Left lobe of liver (tissue), 2 donors: Measurements from ENCODE around the gene PPFIA4. TPM values are rescaled to one million over a fixed set of nuclear protein-coding genes. Genes with fewer than 3 reads are reported as not detected.
A peak's percentile ranks its signal among the peaks of the same experiment; 100 is the strongest.
"Not testable (repeated sequence)": the region's sequence is repeated elsewhere in the genome, so short reads cannot be mapped to it uniquely, and the experiment has no call there.

Experiments
- ATAC-seq: fragments of 200-7000 bp; cut with Tn5 transposase; one replicate; pipeline ENCODE4 v1.9.1; 2020; ENCODE audit warnings: mild to moderate bottlenecking, moderate library complexity
- DNase-seq: peaks from one replicate; pipeline ENCODE4 v3.0.0-alpha.2; 2020; ENCODE audit warnings: low spot score
- total RNA-seq: library from RNA; stranded (reverse); gene quantifications from one replicate; pipeline ENCODE4 v1.2.1, GENCODE V29; 2021
- donor health status: DM: no; HTN: no; CAD: no; lungs with moderate emphysema.
- donor health status: DM: no; HTN: yes; CAD: no.

The PPFIA4 gene
- total RNA-seq: 0.78 TPM

DNA sequence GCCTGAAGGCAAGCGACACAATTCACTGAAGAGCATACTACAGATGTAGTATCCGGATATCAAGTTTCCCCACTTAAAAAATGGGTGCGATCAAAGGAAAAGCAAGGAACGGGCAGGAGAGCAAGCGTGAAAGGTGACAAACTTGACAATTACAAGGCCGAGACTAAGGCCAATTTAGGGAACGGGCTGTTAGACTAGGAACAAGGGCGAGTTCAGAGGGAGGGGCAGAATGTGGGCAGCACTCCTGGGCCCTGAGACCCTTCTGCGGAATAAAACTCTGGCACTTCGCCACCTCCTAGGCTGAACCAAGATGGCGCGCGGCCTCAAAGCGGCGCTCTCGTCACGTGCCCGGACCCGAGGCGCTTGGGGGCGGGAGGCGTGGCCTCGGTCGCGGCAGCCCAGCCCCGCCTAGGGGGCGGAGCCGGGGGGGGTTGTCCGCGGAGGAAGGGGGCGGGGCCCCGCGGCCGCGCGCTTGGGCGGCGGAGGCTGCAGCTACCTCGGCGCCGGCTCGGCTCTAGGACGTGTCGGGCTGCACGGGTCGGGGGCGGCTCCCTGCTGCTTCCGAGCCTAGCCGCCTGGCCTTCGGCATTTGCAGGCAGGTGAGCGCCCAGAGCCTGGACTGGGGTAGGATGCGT, at the start of gene PPFIA4:
TSS of gene PPFIA4 (plus strand) at position 461 of the 635 bp plus-strand sequence. CDS start 12,518 bp downstream, outside the sequence.
- peak; percentile 85 for DNase-seq
- peak; percentile 96 for ATAC-seq

- no peak for DNase-seq
- no peak for ATAC-seq
Observed at GRCh38 chr1:202976633-202977032, 49.7 kb upstream of the PPFIA4 start.

DNA sequence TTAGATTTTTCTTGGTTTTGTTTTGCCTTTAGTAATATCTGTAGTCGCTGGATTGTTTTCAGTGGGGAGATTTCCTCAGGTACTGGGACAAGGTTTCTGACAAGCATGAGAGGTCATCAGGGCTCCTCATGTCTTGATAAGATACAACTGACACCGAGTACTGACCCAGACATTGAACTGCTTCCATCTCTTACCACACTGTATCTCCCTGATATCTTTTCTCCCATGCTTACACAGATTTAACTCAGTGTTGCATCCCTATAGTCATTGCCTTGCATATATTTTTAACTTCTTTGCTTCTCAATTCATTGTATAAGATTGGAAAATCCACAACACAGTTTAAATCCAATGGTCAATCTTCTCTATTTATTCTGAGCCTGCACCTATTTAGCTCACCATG, 46.8 kb upstream of the PPFIA4 start:
- DNase-seq (no peak), ATAC-seq (no peak)

- no peak for DNase-seq
- no peak for ATAC-seq
Observed at GRCh38 chr1:202981939-202982338, 44.4 kb upstream of the PPFIA4 start.

DNA sequence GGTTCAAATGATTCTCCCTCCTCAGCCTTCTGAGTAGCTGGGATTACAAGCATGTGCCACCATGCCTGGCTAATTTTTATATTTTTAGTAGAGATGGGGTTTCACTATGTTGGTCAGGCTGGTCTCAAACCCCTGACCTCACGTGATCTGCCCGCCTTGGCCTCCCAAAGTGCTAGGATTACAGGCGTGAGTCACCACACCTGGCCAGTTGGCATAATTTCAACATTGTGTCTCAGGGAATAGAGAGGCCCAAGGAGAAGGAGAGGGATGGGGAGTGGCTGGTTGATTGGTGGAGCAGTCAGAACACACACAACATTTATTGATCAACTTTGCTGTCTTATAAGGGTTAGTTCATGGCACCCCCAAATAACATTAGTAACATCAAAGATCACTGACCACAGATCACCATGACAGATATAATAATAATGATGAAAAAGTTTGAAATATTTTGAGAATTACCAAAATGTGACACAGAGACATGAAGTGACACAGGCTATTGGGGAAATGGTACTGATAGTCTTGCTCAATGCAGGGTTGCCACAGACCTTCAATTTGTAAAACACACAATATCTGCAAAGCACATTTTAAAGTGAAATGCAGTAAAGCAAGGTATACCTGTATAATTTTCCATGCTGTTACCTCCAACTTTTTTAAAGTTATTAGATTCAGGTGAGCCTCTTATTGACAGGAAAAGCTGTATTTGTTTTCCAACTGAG, 43.4 kb upstream of the PPFIA4 start:
- ATAC-seq: no peak
- DNase-seq: no peak

GRCh38 chr1:202986120-202986519, 40.2 kb upstream of the PPFIA4 start:
- not testable (repeated sequence) for ATAC-seq, DNase-seq

- no peak for ATAC-seq
- DNase-seq: no peak
Observed at GRCh38 chr1:202987255-202987654, 39.0 kb upstream of the PPFIA4 start.

GRCh38 chr1:202987922-202988583, 38.2 kb upstream of the PPFIA4 start:
- no peak for DNase-seq
- no peak for ATAC-seq

DNA sequence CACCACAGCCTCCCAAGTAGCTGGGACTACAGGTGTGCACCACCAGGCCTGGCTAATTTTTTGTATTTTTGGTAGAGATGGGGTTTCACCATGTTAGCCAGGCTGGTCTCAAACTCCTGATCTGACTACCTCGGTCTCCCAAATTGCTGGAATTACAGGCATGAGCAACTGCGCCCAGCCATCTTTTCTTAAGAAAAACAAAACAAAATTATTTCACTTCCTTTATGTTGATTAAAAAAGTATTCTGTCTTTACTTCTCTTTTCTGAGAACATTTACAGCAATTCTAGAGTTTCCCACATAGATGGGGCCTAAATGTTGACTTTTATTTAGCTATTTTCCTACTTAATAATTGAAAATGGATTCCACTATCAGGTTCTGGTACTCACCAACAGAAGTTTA, 36.4 kb upstream of the PPFIA4 start:
- ATAC-seq: no peak
- DNase-seq: no peak

- DNase-seq (no peak), ATAC-seq (no peak)
Observed at GRCh38 chr1:202991112-202991511, 35.2 kb upstream of the PPFIA4 start.

DNA sequence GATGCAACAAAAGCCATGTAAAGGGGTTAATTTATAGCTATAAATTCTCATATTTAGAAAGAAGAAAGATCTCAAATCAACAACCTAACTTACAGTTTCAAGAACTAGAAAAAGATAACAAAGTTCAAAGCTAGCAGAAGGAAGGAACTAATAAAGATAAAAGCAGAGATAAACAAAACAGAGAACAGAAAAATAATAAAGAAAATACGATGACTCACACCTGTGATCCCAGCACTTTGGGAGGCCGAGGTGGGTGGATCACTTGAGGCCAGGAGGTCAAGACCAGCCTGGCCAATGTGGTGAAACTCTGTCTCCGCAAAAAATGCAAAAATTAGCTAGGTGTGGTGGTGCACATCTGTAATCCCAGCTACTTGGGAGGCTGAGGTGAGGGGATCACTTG, 31.5 kb upstream of the PPFIA4 start:
- DNase-seq (no peak), ATAC-seq (no peak)

DNA sequence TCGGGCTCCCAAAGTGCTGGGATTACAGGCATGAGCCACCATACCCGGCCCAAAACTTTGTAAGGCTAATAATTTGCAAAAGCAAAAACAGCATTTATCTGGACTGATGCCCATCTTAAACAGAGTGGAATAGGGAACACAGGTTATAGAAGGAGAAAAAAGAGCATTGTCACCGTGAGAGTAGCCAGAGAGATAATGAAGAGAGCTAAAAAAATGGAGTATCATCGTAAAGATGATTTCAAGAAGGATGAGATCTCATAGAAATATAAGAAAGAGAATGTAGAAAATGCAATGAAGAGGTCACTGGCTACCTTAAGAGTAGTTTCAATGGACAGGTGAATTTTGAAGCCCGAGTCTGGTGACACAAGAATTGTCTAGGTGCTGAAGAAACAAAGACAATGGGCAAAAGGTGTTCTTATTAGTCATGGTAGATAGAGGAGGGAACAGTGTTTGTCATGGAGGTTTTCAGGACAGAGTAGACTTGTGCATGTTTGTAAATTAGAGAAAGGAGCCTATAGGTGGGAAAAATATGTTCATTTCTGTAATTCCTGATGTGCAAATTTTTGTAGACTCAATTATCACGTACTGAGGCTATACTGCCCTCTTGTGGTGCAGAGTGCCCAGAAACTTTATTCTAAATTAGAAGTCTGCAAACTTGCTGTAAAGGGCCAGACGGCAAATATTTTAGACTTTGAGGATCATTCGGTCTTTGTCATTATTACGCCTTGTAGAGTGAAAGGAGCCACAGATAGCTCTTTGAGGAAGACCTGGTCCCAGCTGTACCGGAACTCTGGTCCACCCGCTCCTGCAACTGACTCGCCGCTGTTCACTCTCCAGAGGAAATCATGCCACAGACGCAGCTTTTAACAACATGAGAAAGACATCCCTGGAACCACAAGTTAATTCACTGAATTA, 27.2 kb upstream of the PPFIA4 start:
- DNase-seq (no peak), ATAC-seq (peak; percentile 87)

DNA sequence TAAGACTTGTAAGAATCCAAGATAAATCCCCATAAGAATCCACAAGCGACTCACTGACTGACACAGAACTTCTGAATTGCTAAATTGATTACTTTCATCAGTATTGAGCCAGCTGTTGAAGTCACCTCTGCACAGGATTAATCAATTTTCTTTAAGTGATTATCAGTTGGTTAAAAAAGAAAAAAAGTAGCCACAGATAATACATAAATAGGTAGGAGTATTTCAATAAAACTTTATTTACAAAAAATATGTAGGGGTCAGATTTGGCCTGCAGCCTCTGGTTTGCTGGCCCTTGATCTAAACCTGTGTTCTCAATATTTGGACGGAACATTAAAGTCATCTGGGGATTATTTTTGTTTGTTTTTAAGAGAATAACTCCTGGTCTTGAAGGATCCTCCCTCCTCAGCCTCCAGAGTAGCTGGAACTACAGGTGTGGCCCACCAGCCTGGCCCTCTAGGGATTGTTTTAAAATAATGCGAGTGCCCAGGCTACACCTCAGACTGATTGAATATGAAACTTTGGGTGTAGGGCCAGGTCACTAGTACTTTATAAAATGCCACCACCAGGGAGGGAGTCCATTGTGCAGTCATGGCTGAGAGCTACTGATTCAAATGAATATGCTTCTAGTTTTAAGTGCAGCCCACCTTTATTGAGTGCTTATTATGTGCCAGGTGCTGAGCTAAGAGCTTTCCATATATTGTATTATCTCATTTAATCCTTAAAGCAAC, 25.9 kb upstream of the PPFIA4 start:
- ATAC-seq (no peak), DNase-seq (no peak)

DNA sequence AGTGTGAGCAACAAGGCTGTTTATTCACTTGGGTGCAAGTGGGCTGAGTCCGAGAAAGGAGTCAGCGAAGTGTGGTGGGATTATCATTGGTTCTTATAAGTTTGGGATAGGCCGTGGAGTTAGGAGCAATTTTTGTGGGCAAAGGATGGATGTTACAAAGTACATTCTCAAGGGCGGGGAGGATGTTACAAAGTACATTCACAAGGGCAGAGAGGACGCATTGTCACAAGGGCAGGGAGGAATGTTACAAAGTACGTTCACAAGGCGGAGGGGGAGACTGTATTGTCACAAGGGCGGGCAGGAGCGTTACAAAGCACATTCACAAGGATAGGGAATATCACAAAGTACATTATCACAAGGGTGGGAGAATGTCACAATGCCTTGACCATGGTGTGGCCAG, 24.3 kb upstream of the PPFIA4 start:
- DNase-seq (no peak), ATAC-seq (no peak)

DNA sequence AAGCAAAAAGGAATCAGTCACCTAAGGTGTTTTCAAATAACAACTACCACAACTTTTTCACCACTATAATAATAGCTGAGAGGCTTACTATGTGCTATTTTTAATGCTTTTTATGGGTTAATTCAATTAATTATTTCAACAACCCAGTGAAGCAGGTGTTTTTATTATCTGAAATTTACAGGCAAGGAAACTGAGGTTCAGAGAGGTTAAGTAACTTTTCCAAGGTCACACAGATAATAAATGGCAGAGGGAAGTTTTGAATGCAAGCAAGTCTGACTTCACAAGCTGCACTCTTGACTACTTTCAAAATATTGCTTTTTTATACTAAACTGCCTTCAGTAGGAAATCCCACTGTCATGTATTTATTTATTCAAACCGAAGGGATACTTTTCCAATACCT, 23.3 kb upstream of the PPFIA4 start:
- DNase-seq (no peak), ATAC-seq (no peak)

DNA sequence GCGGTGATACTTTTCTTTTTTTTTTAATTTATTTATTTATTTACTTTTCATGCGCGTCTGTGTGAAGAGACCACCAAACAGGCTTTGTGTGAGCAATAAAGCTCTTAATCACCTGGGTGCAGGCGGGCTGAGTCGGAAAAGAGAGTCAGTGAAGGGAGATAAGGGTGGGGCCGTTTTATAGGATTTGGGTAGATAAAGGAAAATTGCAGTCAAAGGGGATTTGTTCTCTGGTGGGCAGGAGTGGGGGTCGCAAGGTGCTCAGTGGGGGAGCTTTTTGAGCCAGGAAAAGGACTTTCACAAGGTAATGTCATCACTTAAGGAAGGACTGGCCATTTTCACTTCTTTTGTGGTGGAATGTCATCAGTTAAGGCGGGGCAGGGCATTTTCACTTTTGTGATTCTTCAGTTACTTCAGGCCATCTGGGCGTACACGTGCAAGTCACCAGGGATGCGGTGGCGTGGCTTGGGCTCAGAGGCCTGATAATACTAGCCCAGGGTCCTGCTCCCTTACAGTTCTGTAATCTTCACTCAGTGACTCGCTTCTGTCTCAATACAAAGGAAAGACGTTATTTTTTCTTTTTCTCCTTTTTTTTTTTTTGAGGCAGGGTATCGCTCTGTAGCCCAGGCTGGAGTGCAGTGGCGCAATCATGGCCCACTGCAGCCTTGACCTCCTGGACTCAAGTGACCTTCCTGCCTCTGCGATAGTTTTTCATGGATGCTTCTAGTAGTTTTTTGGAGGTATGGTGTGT, 20.7 kb upstream of the PPFIA4 start:
- not testable (repeated sequence) for ATAC-seq

DNA sequence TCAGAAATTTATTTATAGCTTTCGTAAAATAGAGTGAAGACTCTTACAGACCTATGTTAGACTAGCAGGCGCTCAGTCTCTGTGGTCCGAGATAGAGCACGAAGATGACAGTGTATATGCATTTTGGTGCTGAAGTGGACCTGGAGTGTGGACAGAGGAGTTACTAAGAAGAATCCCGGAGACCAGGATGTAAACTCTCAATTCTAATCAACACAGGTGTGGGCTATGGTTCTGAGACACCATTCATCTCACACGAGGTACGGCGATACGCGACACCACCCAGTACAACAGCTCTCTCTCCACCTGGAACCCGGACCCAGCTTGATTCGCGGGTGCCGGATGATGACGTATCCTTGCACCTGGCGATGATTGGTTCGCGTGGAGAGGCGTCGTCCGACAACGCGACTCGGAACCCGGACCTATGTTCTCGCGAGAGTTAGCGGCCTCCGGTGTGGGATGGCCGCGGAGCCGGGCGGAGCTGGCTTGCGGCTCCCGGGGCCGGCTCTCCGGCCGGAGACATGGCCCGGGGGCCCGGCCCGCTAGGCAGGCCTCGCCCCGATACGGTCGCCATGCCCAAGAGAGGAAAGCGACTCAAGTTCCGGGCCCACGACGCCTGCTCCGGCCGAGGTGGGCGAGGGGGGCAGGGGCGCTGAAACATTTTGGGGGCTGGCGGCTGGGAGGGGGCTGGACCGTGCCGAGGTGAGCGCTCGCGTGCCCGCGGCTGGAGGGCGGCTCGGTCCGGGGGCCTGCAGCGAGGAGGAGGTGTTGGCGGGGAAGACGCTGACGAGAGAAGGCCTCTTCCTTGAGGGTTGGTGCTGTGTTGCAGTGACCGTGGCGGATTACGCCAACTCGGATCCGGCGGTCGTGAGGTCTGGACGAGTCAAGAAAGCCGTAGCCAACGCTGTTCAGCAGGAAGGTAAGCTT, 19.1 kb upstream of the PPFIA4 start, which contains the start of gene TMEM183A:
TSS of gene TMEM183A (plus strand) at position 427 of the 924 bp plus-strand sequence. CDS start at position 519, 92 bp downstream.
- DNase-seq: peak; percentile 97
- ATAC-seq: peak; percentile 95

More for the DNA sequence above, 20.7 kb upstream of the PPFIA4 start:
- DNase-seq: not testable (repeated sequence)

DNA sequence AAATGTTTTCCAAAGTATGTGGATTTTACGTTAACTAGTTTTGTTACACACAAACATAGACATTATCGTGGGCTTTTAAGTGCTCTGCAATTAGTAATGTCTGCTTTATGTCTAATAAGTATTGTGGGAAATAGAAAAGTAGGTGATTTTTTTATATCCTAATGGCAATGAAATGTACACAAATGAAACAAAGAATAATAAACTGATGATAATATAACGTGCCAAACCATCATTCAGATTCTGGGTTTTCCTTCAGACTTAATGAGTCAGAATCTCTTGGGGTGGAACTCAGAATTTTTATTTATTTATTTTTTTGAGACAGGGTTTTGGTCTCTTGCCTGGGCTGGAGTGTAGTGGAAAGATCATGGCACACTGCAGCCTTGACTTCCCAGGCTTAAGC, 17.1 kb upstream of the PPFIA4 start:
- ATAC-seq (no peak), DNase-seq (no peak)
